ENCODE results near the gene HOOK2.
"Not testable (repeated sequence)": the region's sequence is repeated elsewhere in the genome, so short reads cannot be mapped to it uniquely, and the experiment has no call there.

The HOOK2 gene

GRCh38 chr19:12720296-12720695 is 55.1 kb downstream of the HOOK2 start:
- no peak for DNase-seq

- no peak for DNase-seq
Observed at GRCh38 chr19:12715929-12716328, 59.4 kb downstream of the HOOK2 start.

GRCh38 chr19:12715102-12715501 is 60.2 kb downstream of the HOOK2 start:
- no peak for DNase-seq

- DNase-seq: not testable (repeated sequence)
Observed at GRCh38 chr19:12713304-12713703, 62.0 kb downstream of the HOOK2 start.
